HG02798 (cell line): Measurements from ENCODE around the gene AMBP.
"Not testable (repeated sequence)": the region's sequence is repeated elsewhere in the genome, so short reads cannot be mapped to it uniquely, and the experiment has no call there.

Experiments used
- ATAC-seq: cut with Tn5 transposase; IDR thresholded peaks from one replicate; pipeline ENCODE4 v1.9.1; 2021; ENCODE audit warnings: mild to moderate bottlenecking; ENCODE audit not compliant: unreplicated experiment, poor library complexity

AMBP gene

GRCh38 chr9:114093761-114094505 lies 15.8 kb upstream of the AMBP start:
- ATAC-seq = no peak

DNA sequence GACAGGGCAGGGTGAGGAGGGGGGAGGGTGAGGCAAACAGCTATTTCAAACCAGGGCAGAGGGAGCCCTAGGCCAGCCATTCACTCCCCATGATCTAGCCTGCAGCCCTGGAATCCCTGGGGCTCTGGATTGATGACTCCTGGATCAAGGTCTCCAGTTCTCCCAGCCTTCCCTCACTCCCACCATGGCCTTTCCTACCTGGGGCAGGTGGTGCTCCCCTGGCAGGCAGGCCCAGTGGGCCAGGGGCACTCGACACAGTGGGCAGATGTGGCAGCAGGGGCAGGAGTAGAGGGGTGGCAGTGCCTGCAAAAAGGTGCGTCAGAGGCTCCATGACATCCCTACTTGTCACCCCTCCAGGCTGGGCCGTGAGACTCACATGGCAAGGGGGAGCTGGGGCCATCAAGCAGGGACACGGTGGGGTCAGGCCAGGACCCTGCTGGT lies 15.0 kb upstream of the AMBP start:
- ATAC-seq = no peak

GRCh38 chr9:114092336-114092735 lies 14.2 kb upstream of the AMBP start:
- no peak for ATAC-seq

- ATAC-seq = no peak
These were observed 13.6 kb upstream of the AMBP start for GRCh38 chr9:114091711-114092110.

- no peak for ATAC-seq
These were observed 12.7 kb upstream of the AMBP start for GRCh38 chr9:114090798-114091197.

- no peak for ATAC-seq
These were observed 11.2 kb upstream of the AMBP start for GRCh38 chr9:114089206-114089840.

GRCh38 chr9:114088571-114089170 lies 10.6 kb upstream of the AMBP start:
- ATAC-seq = no peak

- no peak for ATAC-seq
These were observed 9.6 kb upstream of the AMBP start for GRCh38 chr9:114087721-114088120.

GRCh38 chr9:114086607-114087006 lies 8.5 kb upstream of the AMBP start:
- no peak for ATAC-seq

- no peak for ATAC-seq
These were observed 7.9 kb upstream of the AMBP start for GRCh38 chr9:114086009-114086408.

DNA sequence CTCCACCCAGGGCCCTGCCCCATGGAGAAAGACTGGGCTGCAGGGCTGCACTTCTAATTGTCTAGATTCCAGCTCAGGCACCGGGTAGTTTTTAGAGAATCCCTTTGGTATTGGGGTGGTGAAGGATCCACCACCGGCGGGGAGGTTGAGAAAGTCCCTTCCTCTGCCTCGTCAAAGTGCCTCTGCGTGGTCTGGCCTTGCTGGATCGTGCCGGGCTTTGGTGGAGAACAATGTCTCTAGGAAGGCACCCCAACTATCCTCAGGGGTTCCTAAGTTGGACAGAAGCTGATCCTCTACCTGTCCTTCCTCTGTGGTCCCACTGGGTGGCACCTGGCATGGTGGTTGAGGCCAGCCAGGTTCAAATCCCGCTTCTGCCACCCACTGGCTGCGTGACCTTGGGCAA lies 7.3 kb upstream of the AMBP start:
- ATAC-seq = no peak

- ATAC-seq = no peak
These were observed 6.4 kb upstream of the AMBP start for GRCh38 chr9:114084282-114085073.

- ATAC-seq = no peak
These were observed 5.6 kb upstream of the AMBP start for GRCh38 chr9:114083666-114084065.

DNA sequence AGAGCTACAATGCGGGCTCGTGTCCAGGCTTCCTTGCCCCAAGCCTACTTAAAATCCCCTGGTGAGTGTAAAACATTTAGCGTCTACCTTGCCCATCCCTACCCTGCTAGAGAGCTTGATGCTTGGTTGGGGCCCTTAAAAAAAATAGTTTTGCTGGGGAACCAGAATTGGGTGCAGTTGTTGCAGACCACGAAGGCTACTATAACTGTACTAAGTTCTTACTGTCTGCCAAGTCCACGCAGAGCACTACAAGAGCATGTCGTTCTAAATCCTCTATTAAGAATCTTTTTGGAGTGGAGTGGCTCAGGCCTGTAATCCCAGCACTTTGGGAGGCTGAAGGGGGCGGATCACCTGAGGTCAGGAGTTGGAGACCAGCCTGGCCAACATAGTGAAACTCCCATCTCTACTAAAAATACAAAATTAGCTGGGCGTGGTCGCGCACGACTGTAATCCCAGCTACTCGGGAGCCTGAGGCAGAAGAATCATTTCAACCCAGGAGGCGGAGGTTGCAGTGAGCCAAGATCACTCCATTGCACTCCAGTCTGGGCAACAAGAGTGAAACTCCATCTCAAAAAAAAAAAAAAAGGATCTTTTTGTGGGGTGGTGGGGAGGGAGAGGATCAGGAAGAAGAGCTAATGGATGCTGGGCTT lies 4.8 kb upstream of the AMBP start:
- ATAC-seq = not testable (repeated sequence)

- peak; percentile 92 for ATAC-seq
These were observed 4.1 kb upstream of the AMBP start for GRCh38 chr9:114082017-114082762.

- ATAC-seq = no peak
These were observed 3.4 kb upstream of the AMBP start for GRCh38 chr9:114081441-114082016.

GRCh38 chr9:114080773-114081440 lies 2.8 kb upstream of the AMBP start:
- no peak for ATAC-seq

- no peak for ATAC-seq
These were observed 2.2 kb upstream of the AMBP start for GRCh38 chr9:114080195-114080772.
